NCI-H1436 treated with DMSO at 0.1 percent for 48 hours (cell line): ENCODE results near the gene ZNF684.
"Not testable (repeated sequence)": the region's sequence is repeated elsewhere in the genome, so short reads cannot be mapped to it uniquely, and the experiment has no call there.

Experiments used
- DNase-seq: peaks from one replicate; lab custom pipeline; 2025; lab: John Stamatoyannopoulos, UW

Gene ZNF684

GRCh38 chr1:40574805-40575204 is 43.4 kb downstream of the ZNF684 start:
- DNase-seq = not testable (repeated sequence)

- DNase-seq = no peak
Measured at GRCh38 chr1:40575336-40575735, 43.9 kb downstream of the ZNF684 start.

- no peak for DNase-seq
Measured at GRCh38 chr1:40582116-40582515, 50.7 kb downstream of the ZNF684 start.

- DNase-seq = no peak
Measured at GRCh38 chr1:40583980-40584379, 52.5 kb downstream of the ZNF684 start.

GRCh38 chr1:40588586-40588985 is 57.1 kb downstream of the ZNF684 start:
- no peak for DNase-seq

GRCh38 chr1:40592107-40592803 is 60.8 kb downstream of the ZNF684 start:
- peak; percentile 25 for DNase-seq

GRCh38 chr1:40593449-40594186 is 62.2 kb downstream of the ZNF684 start:
- no peak for DNase-seq

- DNase-seq = no peak
Measured at GRCh38 chr1:40594187-40594531, 62.7 kb downstream of the ZNF684 start.

GRCh38 chr1:40595623-40596022 is 64.2 kb downstream of the ZNF684 start:
- no peak for DNase-seq
